PC-9 (cell line): Measurements from ENCODE around the gene KRT38.

Experiments
- CTCF ChIP-seq: fragments of 200-600 bp; sonication (generic); conservative IDR thresholded peaks from 2 replicates; pipeline ENCODE4 v1.6.1; 2017; ENCODE audit warnings: mixed run types, antibody characterized with exemption, mild to moderate bottlenecking, moderate library complexity
- EZH2 ChIP-seq: fragments of 200-600 bp; sonication (generic); IDR thresholded peaks from 2 replicates; pipeline ENCODE4 v1.8.0; 2017; ENCODE audit warnings: antibody characterized with exemption, low read depth

GRCh38 chr17:41391535-41391934 is 49.2 kb downstream of the KRT38 start:
- TF ChIP-seq CTCF: no peak
- no peak for TF ChIP-seq EZH2
